AG04450 (cell line): ENCODE measurements around the gene TPP1. TPM values are rescaled to one million over a fixed set of nuclear protein-coding genes. Genes with fewer than 3 reads are reported as not detected.

Experiments used
- CTCF ChIA-PET: fragments of 300-600, 350-600 bp; formaldehyde crosslinking; extraction: SDS; loops from one replicate; lab custom pipeline; 2022; ENCODE audit warnings: antibody characterized with exemption, inconsistent platforms; lab: Charles Lee
- POLR2A ChIA-PET: fragments of 350-600 bp; formaldehyde crosslinking; extraction: SDS; loops from one replicate; lab custom pipeline; 2021; ENCODE audit warnings: antibody characterized with exemption, inconsistent platforms; lab: Yijun Ruan, JAX
- DNase-seq: peaks from one replicate; pipeline ENCODE4 v3.0.0-alpha.2; 2011; ENCODE audit warnings: low read depth, low spot score
- H3K27ac ChIP-seq: one replicate; pipeline ENCODE4 v1.5.1; 2012; ENCODE audit warnings: low read depth, low read length, control low read depth
- H3K27me3 ChIP-seq: one replicate; pipeline ENCODE4 v1.6.0; 2012; ENCODE audit warnings: low read length; ENCODE audit not compliant: control insufficient read depth, insufficient read depth
- H3K4me3 ChIP-seq: 2 replicates; pipeline ENCODE4 v1.5.1; 2011; ENCODE audit warnings: mild to moderate bottlenecking, low read depth, low read length, control low read depth
- H3K9me3 ChIP-seq: 2 replicates; pipeline ENCODE4 v1.5.1; 2012; ENCODE audit warnings: low read length; ENCODE audit not compliant: control insufficient read depth, insufficient read depth
- CTCF ChIP-seq: IDR thresholded peaks from 2 replicates; pipeline ENCODE4 v1.5.1; 2011; ENCODE audit warnings: low read depth, low read length, control low read depth, inconsistent platforms
- polyA plus RNA-seq: library from polyadenylated mRNA; depleted of rRNA; stranded (reverse); fragments of >200 nt; gene quantifications from 2 replicates; pipeline ENCODE4 v1.2.3, GENCODE V29; 2011

Gene TPP1
- polyA plus RNA-seq, 1 experiment = 152 TPM

GRCh38 chr11:6648501-6648900 is 29.3 kb upstream of the TPP1 start:
- no peaks in the 10 kb centered on the region for H3K9me3 ChIP-seq
- no peak for TF ChIP-seq CTCF
- H3K27me3 ChIP-seq = peaks cover 10% of the 10 kb centered on the region
- H3K27ac ChIP-seq = no peak overlapping the region
- ChIA-PET POLR2A (no interaction called here), CTCF (interaction anchor here (0.9 to 1.5 kb wide), 5 partner anchors 9 to 118 kb away, joined by 3 to 5 read pairs (median 3); partner anchors contain the start of genes MRPL17 and TAF10)
- no peak for DNase-seq
- H3K4me3 ChIP-seq = no peak overlapping the region

GRCh38 chr11:6647836-6648235 is 28.6 kb upstream of the TPP1 start:
- no peak overlapping the region for H3K27ac ChIP-seq
- no peak overlapping the region for H3K4me3 ChIP-seq
- no peaks in the 10 kb centered on the region for H3K9me3 ChIP-seq
- TF ChIP-seq CTCF = no peak
- H3K27me3 ChIP-seq = peaks cover 8% of the 10 kb centered on the region
- POLR2A ChIA-PET = interaction anchor here (1.2 kb wide), 1 partner anchor 29 kb away, joined by 7 read pairs; the partner anchor contains the start of gene TPP1
- CTCF ChIA-PET = interaction anchor here (1.1 to 1.5 kb wide), 5 partner anchors 10 to 117 kb away, joined by 3 to 5 read pairs (median 4); partner anchors contain the start of genes MRPL17 and TAF10
- DNase-seq = no peak

- no peak for DNase-seq
These were observed 27.9 kb upstream of the TPP1 start for GRCh38 chr11:6646918-6647679.

GRCh38 chr11:6646576-6646917 is 27.3 kb upstream of the TPP1 start:
- peak overlapping the region; percentile 21 for H3K27ac ChIP-seq
- POLR2A ChIA-PET = interaction anchor here (0.7 to 1.3 kb wide), 5 partner anchors 11 to 173 kb away, joined by 3 to 9 read pairs (median 6); partner anchors contain the start of genes TAF10, TPP1 and TRIM3
- peak overlapping the region; percentile 18 for H3K4me3 ChIP-seq
- CTCF ChIA-PET = interaction anchor here (1.1 to 1.3 kb wide), 2 partner anchors 21 to 37 kb away, joined by 3 to 5 read pairs; partner anchors contain the start of gene MRPL17
- peaks cover 4% of the 10 kb centered on the region for H3K27me3 ChIP-seq
- H3K9me3 ChIP-seq = no peaks in the 10 kb centered on the region; the same call in 1 of the 2 replicates
- TF ChIP-seq CTCF = no peak
- DNase-seq = no peak

More at GRCh38 chr11:6646918-6647679, 27.9 kb upstream of the TPP1 start:
- TF ChIP-seq CTCF = no peak
- ChIA-PET POLR2A (interaction anchor here (0.7 to 1.3 kb wide), 5 partner anchors 12 to 173 kb away, joined by 3 to 9 read pairs (median 6); partner anchors contain the start of genes TAF10, TPP1 and TRIM3), CTCF (interaction anchor here (1.1 to 1.5 kb wide), 4 partner anchors 11 to 36 kb away, joined by 3 to 5 read pairs (median 4); partner anchors contain the start of genes MRPL17 and TAF10)
- no peak overlapping the region for H3K4me3 ChIP-seq
- H3K9me3 ChIP-seq = no peaks in the 10 kb centered on the region
- no peak overlapping the region for H3K27ac ChIP-seq
- H3K27me3 ChIP-seq = peaks cover 5% of the 10 kb centered on the region

- peaks cover 2% of the 10 kb centered on the region for H3K27me3 ChIP-seq
- peak overlapping the region; percentile 21 for H3K27ac ChIP-seq
- DNase-seq = peak; percentile 39
- CTCF ChIA-PET = no interaction called here
- peak overlapping the region; percentile 18 for H3K4me3 ChIP-seq
- no peaks in the 10 kb centered on the region; the same call in 1 of the 2 replicates for H3K9me3 ChIP-seq
- POLR2A ChIA-PET = interaction anchor here (0.7 to 1.3 kb wide), 3 partner anchors 11 to 172 kb away, joined by 4 to 9 read pairs (median 6); partner anchors contain the start of gene TRIM3
- no peak for TF ChIP-seq CTCF
These were observed 26.8 kb upstream of the TPP1 start for GRCh38 chr11:6646071-6646470.
